Hepatocyte (in vitro differentiated cells): ENCODE results near the gene TMEM147.

ENCODE experiments used
- EZH2 ChIP-seq: fragments of 200-600 bp; sonication (generic); IDR thresholded peaks from 2 replicates; pipeline ENCODE4 v1.6.1; 2016; ENCODE audit warnings: antibody characterized with exemption, mild to moderate bottlenecking, borderline replicate concordance
- TF ChIP-seq, protein P1 (sequence below): fragments of 200-600 bp; sonication (generic); IDR thresholded peaks from 2 replicates; pipeline ENCODE4 v1.5.1; 2016; ENCODE audit warnings: antibody characterized with exemption, mild to moderate bottlenecking; ENCODE audit not compliant: poor library complexity

GRCh38 chr19:35561436-35561835 is 16.0 kb downstream of the TMEM147 start:
- TF ChIP-seq, protein P1, sequence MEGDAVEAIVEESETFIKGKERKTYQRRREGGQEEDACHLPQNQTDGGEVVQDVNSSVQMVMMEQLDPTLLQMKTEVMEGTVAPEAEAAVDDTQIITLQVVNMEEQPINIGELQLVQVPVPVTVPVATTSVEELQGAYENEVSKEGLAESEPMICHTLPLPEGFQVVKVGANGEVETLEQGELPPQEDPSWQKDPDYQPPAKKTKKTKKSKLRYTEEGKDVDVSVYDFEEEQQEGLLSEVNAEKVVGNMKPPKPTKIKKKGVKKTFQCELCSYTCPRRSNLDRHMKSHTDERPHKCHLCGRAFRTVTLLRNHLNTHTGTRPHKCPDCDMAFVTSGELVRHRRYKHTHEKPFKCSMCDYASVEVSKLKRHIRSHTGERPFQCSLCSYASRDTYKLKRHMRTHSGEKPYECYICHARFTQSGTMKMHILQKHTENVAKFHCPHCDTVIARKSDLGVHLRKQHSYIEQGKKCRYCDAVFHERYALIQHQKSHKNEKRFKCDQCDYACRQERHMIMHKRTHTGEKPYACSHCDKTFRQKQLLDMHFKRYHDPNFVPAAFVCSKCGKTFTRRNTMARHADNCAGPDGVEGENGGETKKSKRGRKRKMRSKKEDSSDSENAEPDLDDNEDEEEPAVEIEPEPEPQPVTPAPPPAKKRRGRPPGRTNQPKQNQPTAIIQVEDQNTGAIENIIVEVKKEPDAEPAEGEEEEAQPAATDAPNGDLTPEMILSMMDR = no peak
- TF ChIP-seq EZH2 = no peak
